ENCODE data around the gene SERP2. TPM values are rescaled to one million over a fixed set of nuclear protein-coding genes. Genes with fewer than 3 reads are reported as not detected.

SERP2 gene
- total RNA-seq, 1 experiment from 2014 or later, result not detected

GRCh38 chr13:44435142-44435918 lies 61.7 kb downstream of the SERP2 start:
- ChIA-PET CTCF (interaction anchor here (0.6 to 2.3 kb wide), 11 partner anchors 78 to 1276 kb away, joined by 3 to 15 read pairs (median 4); no protein-coding TSS in a partner anchor), POLR2A (interaction anchor here (0.6 to 11.8 kb wide), 63 partner anchors 10 to 1928 kb away, joined by 3 to 341 read pairs (median 5); no protein-coding TSS in a partner anchor)
- H3K27me3 Mint-ChIP-seq (ENCODE audit: insufficient read depth, unreplicated experiment), result no peaks in the 10 kb centered on the region
- peaks cover 47% of the 10 kb centered on the region for H3K36me3 Mint-ChIP-seq (ENCODE audit: insufficient read depth, unreplicated experiment)
- intact Hi-C loops (cut with micrococcal nuclease), result loop anchor here (1.0 kb wide), 2 partner anchors 122 to 192 kb away; no protein-coding TSS in a partner anchor
- peaks cover 41% of the 10 kb centered on the region for H3K4me1 Mint-ChIP-seq (ENCODE audit: insufficient read depth, unreplicated experiment)
- H3K9me3 Mint-ChIP-seq (ENCODE audit: unreplicated experiment), result no peaks in the 10 kb centered on the region
- peak overlapping the region; percentile 96 for H3K27ac Mint-ChIP-seq (ENCODE audit: low read depth, unreplicated experiment)
- peak; percentile 99 for DNase-seq (ENCODE audit: unreplicated experiment)
- no peak for TF ChIP-seq CTCF (IDR thresholded peaks at IDR 0.05; ENCODE audit: unreplicated experiment)
- H3K4me3 Mint-ChIP-seq (ENCODE audit: unreplicated experiment), result peak overlapping the region; percentile 92
- BruUV-seq (replicated peaks), result TSS peak; percentile 96

DNA sequence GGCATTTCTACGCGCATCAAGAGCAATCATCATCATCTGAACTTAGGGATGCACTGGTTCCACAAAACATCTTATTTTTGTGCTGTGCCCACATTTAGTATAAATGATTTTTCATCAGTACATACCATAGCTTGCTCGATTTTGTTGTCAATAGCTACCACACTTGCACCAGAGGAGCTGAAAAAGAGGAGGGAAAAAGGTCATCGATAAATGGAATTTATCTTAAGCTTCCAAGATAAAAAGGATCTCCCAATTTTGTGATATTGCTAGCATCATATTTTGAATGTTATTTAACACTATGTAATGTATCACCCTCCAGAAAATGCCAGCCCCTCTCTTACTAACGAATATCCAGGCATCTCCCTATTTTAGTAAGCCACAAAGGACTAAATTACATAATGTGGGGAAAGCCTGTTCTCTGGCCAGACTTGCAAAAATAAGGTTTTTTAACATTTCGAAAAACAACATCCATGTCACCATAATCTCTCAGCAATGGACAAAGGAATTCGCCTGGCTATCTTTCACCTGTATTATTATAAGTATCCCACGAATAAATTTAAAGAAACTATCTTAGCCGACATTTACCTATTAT lies 62.4 kb downstream of the SERP2 start:
- DNase-seq (ENCODE audit: unreplicated experiment), result no peak
- Mint-ChIP-seq H3K9me3 (ENCODE audit: unreplicated experiment) (no peaks in the 10 kb centered on the region), H3K4me1 (ENCODE audit: insufficient read depth, unreplicated experiment) (peaks cover 41% of the 10 kb centered on the region), H3K27ac (ENCODE audit: low read depth, unreplicated experiment) (peak overlapping the region; percentile 96), H3K27me3 (ENCODE audit: insufficient read depth, unreplicated experiment) (no peaks in the 10 kb centered on the region), H3K36me3 (ENCODE audit: insufficient read depth, unreplicated experiment) (peaks cover 47% of the 10 kb centered on the region), H3K4me3 (ENCODE audit: unreplicated experiment) (peak overlapping the region; percentile 92)
- ChIA-PET POLR2A (interaction anchor here (0.6 to 11.8 kb wide), 44 partner anchors 10 to 557 kb away, joined by 3 to 341 read pairs (median 6); partner anchors contain the start of gene CCDC122), CTCF (interaction anchor here (0.6 to 2.3 kb wide), 10 partner anchors 124 to 530 kb away, joined by 3 to 15 read pairs (median 4); no protein-coding TSS in a partner anchor)
- no peak for TF ChIP-seq CTCF (IDR thresholded peaks at IDR 0.05; ENCODE audit: unreplicated experiment)
- BruUV-seq (replicated peaks), result TSS peak; percentile 78
- intact Hi-C loops (cut with micrococcal nuclease), result loop anchor here (1.0 to 2.0 kb wide), 6 partner anchors 35 to 294 kb away; no protein-coding TSS in a partner anchor

- Mint-ChIP-seq H3K4me1 (ENCODE audit: insufficient read depth, unreplicated experiment) (peaks cover 40% of the 10 kb centered on the region), H3K9me3 (ENCODE audit: unreplicated experiment) (no peaks in the 10 kb centered on the region), H3K27me3 (ENCODE audit: insufficient read depth, unreplicated experiment) (no peaks in the 10 kb centered on the region), H3K36me3 (ENCODE audit: insufficient read depth, unreplicated experiment) (peaks cover 47% of the 10 kb centered on the region), H3K4me3 (ENCODE audit: unreplicated experiment) (peak overlapping the region; percentile 92), H3K27ac (ENCODE audit: low read depth, unreplicated experiment) (peak overlapping the region; percentile 96)
- TF ChIP-seq CTCF (IDR thresholded peaks at IDR 0.05; ENCODE audit: unreplicated experiment), result no peak
- ChIA-PET POLR2A (interaction anchor here (0.6 to 11.8 kb wide), 44 partner anchors 9 to 564 kb away, joined by 3 to 341 read pairs (median 5); partner anchors contain the start of gene CCDC122), CTCF (interaction anchor here (0.6 to 3.2 kb wide), 19 partner anchors 24 to 555 kb away, joined by 3 to 49 read pairs (median 4); no protein-coding TSS in a partner anchor)
- BruUV-seq (replicated peaks), result no TSS peak
- peak; percentile 95 for DNase-seq (ENCODE audit: unreplicated experiment)
- intact Hi-C loops (cut with micrococcal nuclease), result loop anchor here (1.0 to 2.0 kb wide), 5 partner anchors 34 to 294 kb away; no protein-coding TSS in a partner anchor
Measured at GRCh38 chr13:44436589-44437337, 63.1 kb downstream of the SERP2 start.
